NCI-H1417 (cell line): Measurements from ENCODE around the gene ITGA5.
"Not testable (repeated sequence)": the region's sequence is repeated elsewhere in the genome, so short reads cannot be mapped to it uniquely, and the experiment has no call there.

Experiments used
- DNase-seq, 3 experiments: peaks; one replicate each; lab custom pipeline; 2025; lab: John Stamatoyannopoulos, UW

ITGA5 gene

GRCh38 chr12:54371328-54372112 is 47.5 kb downstream of the ITGA5 start:
- peak in 2 of 3 experiments; percentile 62 to 85 for DNase-seq

- DNase-seq, result peak in 1 of 3 experiments; percentile 77
These were observed 48.8 kb downstream of the ITGA5 start for GRCh38 chr12:54370171-54370730.

GRCh38 chr12:54369597-54370131 is 49.4 kb downstream of the ITGA5 start:
- DNase-seq, result no peak

- DNase-seq, result peak; percentile 77 to 94 (median 91)
These were observed 50.1 kb downstream of the ITGA5 start for GRCh38 chr12:54368709-54369596.

- DNase-seq, result no peak
These were observed 50.9 kb downstream of the ITGA5 start for GRCh38 chr12:54368025-54368708.

GRCh38 chr12:54364413-54364812 is 54.7 kb downstream of the ITGA5 start, which contains the start of gene GPR84:
Gene GPR84 (minus strand): TSS chr12:54364486. CDS start chr12:54363851, 635 bp downstream.
- DNase-seq, result no peak

- DNase-seq, result no peak
These were observed 55.4 kb downstream of the ITGA5 start for GRCh38 chr12:54363618-54364017.

GRCh38 chr12:54363047-54363446 is 56.0 kb downstream of the ITGA5 start:
- no peak for DNase-seq

- DNase-seq, result peak; percentile 86 to 94 (median 91)
These were observed 58.2 kb downstream of the ITGA5 start for GRCh38 chr12:54360717-54361456.

- DNase-seq, result no peak
These were observed 59.2 kb downstream of the ITGA5 start for GRCh38 chr12:54359762-54360351.

- peak; percentile 100 for DNase-seq
These were observed 59.9 kb downstream of the ITGA5 start for GRCh38 chr12:54358945-54359761.

- DNase-seq, result peak; percentile 74 to 82 (median 78)
These were observed 60.7 kb downstream of the ITGA5 start for GRCh38 chr12:54358191-54358944.

- DNase-seq, result no peak
These were observed 61.4 kb downstream of the ITGA5 start for GRCh38 chr12:54357506-54358190.

GRCh38 chr12:54356951-54357356 is 62.1 kb downstream of the ITGA5 start:
- peak; percentile 40 to 71 (median 67) for DNase-seq

- no peak for DNase-seq
These were observed 62.8 kb downstream of the ITGA5 start for GRCh38 chr12:54356228-54356627.

- no peak for DNase-seq
These were observed 63.8 kb downstream of the ITGA5 start for GRCh38 chr12:54355104-54355815.

- not testable (repeated sequence) for DNase-seq
These were observed 64.8 kb downstream of the ITGA5 start for GRCh38 chr12:54354271-54354670.
